ENCODE results near the gene CD22.

CD22 gene

GRCh38 chr19:35295792-35296462 lies 33.1 kb upstream of the CD22 start:
- no peak for DNase-seq

- no peak for DNase-seq
These were observed 32.1 kb upstream of the CD22 start for GRCh38 chr19:35296644-35297514.

- no peak for DNase-seq
These were observed 31.5 kb upstream of the CD22 start for GRCh38 chr19:35297515-35297848.

GRCh38 chr19:35297922-35298321 lies 31.1 kb upstream of the CD22 start:
- no peak for DNase-seq

- no peak for DNase-seq
These were observed 30.4 kb upstream of the CD22 start for GRCh38 chr19:35298561-35298972.

GRCh38 chr19:35299523-35300338 lies 29.3 kb upstream of the CD22 start:
- peak in 39 of 56 donors; percentile 12 to 78 (median 57) for DNase-seq

- no peak for DNase-seq
These were observed 28.7 kb upstream of the CD22 start for GRCh38 chr19:35300339-35300649.

GRCh38 chr19:35301961-35302360 lies 27.0 kb upstream of the CD22 start:
- DNase-seq: no peak

GRCh38 chr19:35302446-35302845 lies 26.5 kb upstream of the CD22 start:
- DNase-seq: no peak

- DNase-seq: no peak
These were observed 25.6 kb upstream of the CD22 start for GRCh38 chr19:35303357-35303915.

GRCh38 chr19:35304036-35304435 lies 25.0 kb upstream of the CD22 start:
- no peak for DNase-seq

GRCh38 chr19:35305181-35305580 lies 23.8 kb upstream of the CD22 start:
- DNase-seq: no peak

GRCh38 chr19:35306473-35307246 lies 22.3 kb upstream of the CD22 start:
- no peak for DNase-seq

GRCh38 chr19:35307931-35308330 lies 21.1 kb upstream of the CD22 start:
- no peak for DNase-seq

- DNase-seq: no peak
These were observed 20.1 kb upstream of the CD22 start for GRCh38 chr19:35308910-35309309.

GRCh38 chr19:35309481-35310279 lies 19.3 kb upstream of the CD22 start:
- DNase-seq: no peak

GRCh38 chr19:35310331-35310730 lies 18.7 kb upstream of the CD22 start:
- DNase-seq: no peak

GRCh38 chr19:35310811-35311465 lies 18.0 kb upstream of the CD22 start:
- DNase-seq: no peak

GRCh38 chr19:35311901-35312665 lies 16.9 kb upstream of the CD22 start:
- no peak for DNase-seq

All from amygdala (tissue), 56 donors.